ENCODE data around the gene C1RL.

C1RL gene

DNA sequence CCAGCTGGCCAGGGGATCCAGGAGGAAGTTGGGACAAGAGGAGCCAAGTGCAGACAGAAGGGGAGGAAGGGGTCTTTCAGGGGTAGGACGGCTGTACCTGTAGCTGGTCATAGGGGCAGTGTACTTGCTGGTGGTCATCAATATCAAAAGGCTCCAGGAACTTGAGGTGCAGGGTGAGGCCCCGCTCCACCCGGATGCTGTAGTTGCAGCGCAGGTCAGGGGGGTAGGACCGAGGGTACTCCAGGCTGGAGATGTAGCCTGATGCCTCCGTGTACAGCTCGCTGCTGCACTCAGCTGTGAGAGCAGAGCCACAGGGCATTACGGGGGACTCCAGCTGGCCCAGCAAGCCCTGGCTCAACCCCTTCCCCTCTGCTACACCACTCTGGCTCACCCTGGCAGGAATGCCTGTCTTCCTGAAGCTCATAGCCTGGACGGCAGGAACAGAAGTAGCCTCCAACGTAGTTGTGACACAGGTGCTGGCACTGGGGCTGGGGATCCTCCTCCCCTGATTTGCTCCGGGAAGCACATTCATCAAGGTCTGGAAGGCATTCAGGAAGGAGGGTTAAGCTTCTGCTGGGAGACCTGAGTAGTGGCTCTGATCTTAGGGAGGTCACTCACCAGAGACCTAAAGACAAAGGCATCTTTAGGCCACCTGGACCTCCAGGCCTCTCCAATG, 19.7 kb downstream of the C1RL start:
- DNase-seq (ENCODE audit: insufficient read length, low spot score), result no peak
- no peak for TF ChIP-seq POLR2A (IDR thresholded peaks at IDR 0.05; ENCODE audit: low read depth, low read length)
- no peak for FAIRE-seq

DNA sequence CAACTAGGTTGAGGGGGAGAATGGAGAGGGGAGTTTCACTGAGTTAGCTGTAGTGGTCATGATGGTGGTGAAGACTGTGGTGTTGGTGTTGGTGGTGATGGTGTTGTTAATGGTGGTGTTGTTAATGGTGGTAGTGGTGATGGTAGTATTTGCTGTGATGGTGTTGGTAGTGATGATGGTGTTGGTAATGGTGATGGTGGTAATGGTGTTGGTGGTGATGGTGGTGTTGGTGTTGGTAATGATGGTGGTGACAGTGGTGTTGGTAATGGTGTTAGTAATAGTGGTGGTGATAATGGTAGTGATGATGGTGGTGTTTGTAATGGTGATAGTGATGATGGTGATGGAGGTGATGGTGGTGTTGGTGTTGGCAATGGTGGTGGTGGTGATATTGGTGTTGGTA, 25.9 kb downstream of the C1RL start:
- TF ChIP-seq POLR2A (IDR thresholded peaks at IDR 0.05; ENCODE audit: low read depth, low read length), result no peak
- no peak for DNase-seq (ENCODE audit: insufficient read length, low spot score)
- no peak for FAIRE-seq

DNA sequence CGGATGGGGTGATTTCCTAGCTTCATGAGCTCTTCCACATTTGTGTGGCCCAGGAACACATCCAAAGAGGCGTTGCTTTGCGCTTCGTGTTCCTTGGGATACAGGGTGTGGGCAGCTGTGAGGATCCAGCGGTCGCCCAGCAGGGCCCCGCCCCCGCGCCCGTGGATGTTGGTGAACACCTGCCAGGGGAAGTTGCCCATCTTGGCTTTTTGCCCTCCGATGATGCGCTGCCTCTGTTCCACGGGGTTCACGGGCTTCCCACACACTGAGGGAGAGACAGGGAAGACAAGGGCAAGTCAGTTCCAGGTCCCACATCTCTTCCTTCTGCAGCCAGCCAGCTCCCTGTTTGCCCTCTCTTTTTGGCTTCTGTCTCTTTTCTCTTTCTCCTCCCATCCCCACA, 28.0 kb downstream of the C1RL start:
- no peak for TF ChIP-seq POLR2A (IDR thresholded peaks at IDR 0.05; ENCODE audit: low read depth, low read length)
- DNase-seq (ENCODE audit: insufficient read length, low spot score), result no peak
- FAIRE-seq, result no peak

DNA sequence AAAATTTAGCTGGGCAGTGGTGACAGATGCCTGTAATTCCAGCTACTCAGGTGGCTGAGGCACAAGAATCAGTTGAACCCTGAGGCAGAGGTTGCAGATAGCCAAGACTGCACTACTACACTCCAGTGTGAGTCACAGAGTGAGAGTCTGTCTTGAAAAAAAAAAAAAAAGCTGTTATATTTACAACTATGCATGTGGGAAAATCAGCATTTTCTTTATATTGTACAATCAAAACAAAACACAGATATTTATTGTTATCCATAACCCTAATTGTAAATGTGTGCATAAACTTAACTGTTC, 29.2 kb downstream of the C1RL start:
- DNase-seq (ENCODE audit: insufficient read length, low spot score) (no peak), FAIRE-seq (no peak)
- TF ChIP-seq POLR2A (IDR thresholded peaks at IDR 0.05; ENCODE audit: low read depth, low read length), result no peak

DNA sequence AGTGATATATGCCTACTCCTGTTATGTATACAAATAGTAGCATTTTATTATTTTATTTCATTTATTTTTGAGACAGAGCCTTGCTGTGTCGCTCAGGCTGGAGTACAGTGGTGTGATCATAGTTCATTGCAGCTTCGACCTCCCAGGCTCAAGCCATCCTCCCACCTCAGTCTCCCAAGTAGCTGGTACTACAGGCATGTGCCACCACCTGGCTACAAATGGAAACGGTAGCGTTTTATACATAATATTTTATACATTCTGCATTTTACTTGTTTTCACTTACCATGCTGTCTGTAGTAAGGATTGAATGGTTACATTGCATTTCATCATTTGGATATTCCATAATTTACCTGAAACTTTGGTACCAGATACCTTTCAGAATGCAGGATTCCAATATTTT, 30.9 kb downstream of the C1RL start:
- no peak for TF ChIP-seq POLR2A (IDR thresholded peaks at IDR 0.05; ENCODE audit: low read depth, low read length)
- FAIRE-seq, result no peak
- DNase-seq (ENCODE audit: insufficient read length, low spot score), result no peak

DNA sequence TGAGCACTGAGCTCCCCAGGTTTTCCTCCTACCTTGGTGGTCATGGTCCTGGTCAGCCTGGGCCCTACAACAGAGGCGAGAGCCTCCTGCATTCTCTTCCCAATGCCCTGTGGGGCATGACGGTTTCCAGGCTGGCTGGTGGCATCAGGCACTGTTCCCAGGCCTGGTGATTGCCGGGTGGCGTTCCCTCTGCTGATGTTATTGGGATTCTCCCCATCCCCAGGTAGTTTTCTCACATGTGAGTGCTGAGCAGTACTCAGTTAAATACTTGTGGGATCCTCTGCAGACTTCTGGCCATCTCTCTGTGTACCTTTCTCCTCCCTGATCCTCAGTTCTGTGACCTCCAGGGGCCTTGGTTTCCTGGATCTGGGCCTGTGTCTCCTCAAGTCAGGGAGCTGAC, 32.5 kb downstream of the C1RL start:
- FAIRE-seq (no peak), DNase-seq (ENCODE audit: insufficient read length, low spot score) (no peak)
- TF ChIP-seq POLR2A (IDR thresholded peaks at IDR 0.05; ENCODE audit: low read depth, low read length), result no peak

DNA sequence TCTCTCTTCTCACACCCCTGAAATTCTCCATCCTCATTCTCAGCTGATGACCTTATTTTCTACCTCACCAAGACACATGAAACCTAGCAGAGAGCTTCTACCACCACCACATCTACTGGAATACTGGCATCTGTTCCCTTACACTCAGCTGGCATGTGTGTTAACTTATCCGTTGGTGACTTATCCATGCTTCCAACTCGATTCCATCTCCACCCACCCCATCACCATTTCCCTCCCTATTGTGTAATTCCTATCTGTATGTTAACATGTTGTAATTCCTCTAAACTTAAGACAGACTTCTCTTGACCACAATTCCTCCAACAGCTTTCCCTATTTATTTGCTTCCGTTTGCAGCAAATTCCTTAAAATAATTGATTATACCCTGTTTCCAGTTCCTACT, 33.1 kb downstream of the C1RL start:
- FAIRE-seq, result no peak
- DNase-seq (ENCODE audit: insufficient read length, low spot score), result no peak
- TF ChIP-seq POLR2A (IDR thresholded peaks at IDR 0.05; ENCODE audit: low read depth, low read length), result no peak

DNA sequence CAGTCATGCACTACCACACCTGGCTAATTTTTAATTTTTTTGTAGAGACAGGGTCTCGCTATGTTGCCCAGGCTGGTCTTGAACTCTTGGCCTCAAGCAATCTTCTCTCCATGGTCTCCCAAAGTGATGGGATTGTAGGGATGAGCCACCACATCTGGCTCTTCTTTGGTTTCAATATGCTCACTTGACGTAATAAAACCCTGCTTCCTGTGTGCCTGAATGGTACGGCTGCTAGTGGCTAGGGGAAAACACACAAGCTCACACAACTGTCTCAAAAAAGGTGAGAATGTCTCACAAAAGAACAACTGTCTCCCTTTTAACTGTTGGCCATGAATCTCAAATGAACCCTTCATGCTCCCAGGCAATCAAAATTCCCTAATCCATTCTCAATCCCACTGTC, 33.5 kb downstream of the C1RL start:
- no peak for FAIRE-seq
- TF ChIP-seq POLR2A (IDR thresholded peaks at IDR 0.05; ENCODE audit: low read depth, low read length), result no peak
- DNase-seq (ENCODE audit: insufficient read length, low spot score), result no peak

DNA sequence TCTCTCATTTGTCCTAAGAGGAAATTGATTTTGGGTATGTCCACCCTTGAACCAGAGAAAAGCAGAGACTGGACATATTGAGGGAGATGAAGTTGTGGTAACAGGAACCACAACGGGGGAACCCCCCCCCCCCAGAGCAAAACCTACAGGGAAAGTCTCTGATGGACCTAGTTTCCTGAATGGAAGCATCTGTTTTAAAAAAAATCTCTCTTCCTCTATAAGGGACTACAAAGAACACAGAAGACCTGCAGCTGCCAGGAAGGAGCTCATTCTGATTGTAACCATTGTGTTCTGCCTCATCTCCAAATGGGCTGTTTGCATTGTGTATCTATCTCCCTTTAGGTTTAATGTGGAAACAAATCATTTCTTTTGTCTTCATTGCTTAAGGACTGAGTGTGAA, 35.1 kb downstream of the C1RL start:
- FAIRE-seq, result no peak
- no peak for TF ChIP-seq POLR2A (IDR thresholded peaks at IDR 0.05; ENCODE audit: low read depth, low read length)
- DNase-seq (ENCODE audit: insufficient read length, low spot score), result no peak

DNA sequence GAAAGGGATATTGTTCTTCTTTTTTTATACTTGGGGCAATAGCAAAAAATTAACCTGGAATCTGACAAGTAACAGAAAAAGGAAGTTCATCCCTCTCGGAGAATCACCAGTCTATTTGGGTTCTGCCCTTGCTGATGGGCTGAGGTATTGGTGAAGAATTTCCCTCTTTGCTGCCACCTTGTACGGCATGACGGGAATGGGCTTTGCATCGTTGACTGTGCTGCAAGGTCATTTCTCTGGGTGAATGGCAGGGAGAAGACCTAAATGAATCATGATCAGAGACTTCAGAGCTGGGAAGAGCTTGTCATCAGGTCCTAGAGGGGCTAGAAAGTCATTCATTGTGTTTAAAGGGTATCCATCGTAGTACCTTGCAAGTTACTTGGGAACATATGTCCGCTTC, 36.5 kb downstream of the C1RL start:
- no peak for FAIRE-seq
- no peak for TF ChIP-seq POLR2A (IDR thresholded peaks at IDR 0.05; ENCODE audit: low read depth, low read length)
- no peak for DNase-seq (ENCODE audit: insufficient read length, low spot score)

DNA sequence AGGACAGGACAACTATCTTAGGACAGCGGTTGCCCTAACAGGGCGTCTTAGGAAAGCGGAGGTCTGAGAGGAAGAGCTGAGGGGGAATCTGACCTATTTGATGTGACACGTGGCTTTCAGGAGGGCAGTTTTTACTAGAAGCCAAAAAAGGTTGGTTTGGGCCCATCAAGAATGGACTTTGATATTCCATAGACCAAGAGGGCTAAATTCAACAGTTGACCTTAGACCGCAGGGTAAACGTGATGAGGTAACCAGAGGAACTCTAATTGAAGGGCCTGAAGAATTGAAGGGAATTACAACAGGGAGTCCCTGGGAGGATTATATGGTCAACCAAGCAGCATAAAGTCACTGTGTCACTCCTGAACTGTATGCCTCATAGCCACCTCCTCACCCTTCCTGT, 37.0 kb downstream of the C1RL start:
- no peak for TF ChIP-seq POLR2A (IDR thresholded peaks at IDR 0.05; ENCODE audit: low read depth, low read length)
- no peak for FAIRE-seq

DNA sequence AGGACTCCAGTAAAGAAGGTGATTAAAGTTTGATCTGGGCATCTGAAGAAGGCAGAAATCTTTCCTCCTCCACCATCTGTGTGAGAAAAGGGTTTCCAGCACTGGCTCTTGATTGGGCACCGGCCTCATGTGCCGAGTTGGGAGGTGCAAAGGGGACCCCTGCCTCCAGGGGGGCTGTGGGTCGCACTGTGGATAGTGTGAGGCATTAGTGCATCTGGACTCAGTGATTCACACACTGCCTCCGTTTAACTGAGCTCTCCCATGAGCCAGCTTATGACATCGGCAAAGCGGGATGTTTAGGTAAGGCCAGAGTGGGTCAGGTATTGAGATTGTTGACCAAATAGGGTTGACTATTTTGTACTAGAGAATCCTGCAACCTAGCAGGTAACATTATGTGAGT, 39.6 kb downstream of the C1RL start:
- FAIRE-seq (no peak), DNase-seq (ENCODE audit: insufficient read length, low spot score) (no peak)
- no peak for TF ChIP-seq POLR2A (IDR thresholded peaks at IDR 0.05; ENCODE audit: low read depth, low read length)

More for the DNA sequence above, 37.0 kb downstream of the C1RL start:
- no peak for DNase-seq (ENCODE audit: insufficient read length, low spot score)

DNA sequence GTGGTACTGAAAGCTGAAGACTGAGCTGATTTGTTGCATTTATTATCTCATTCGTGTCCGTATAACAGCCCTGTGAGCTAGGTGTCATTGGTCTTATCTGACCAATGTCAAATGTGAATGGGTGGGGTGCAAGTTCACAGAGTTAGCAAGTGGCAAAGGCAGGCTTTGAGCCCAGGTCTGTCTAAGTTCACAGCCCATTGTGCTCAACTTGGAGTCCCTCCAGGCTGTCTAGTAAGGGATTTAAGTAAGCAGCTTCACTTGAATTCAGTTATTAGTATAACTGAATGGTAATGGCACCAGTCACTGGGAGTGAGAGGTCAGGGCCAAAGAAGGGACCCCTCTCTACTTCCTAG, 40.0 kb downstream of the C1RL start:
- FAIRE-seq, result no peak
- no peak for TF ChIP-seq POLR2A (IDR thresholded peaks at IDR 0.05; ENCODE audit: low read depth, low read length)
- DNase-seq (ENCODE audit: insufficient read length, low spot score), result no peak

DNA sequence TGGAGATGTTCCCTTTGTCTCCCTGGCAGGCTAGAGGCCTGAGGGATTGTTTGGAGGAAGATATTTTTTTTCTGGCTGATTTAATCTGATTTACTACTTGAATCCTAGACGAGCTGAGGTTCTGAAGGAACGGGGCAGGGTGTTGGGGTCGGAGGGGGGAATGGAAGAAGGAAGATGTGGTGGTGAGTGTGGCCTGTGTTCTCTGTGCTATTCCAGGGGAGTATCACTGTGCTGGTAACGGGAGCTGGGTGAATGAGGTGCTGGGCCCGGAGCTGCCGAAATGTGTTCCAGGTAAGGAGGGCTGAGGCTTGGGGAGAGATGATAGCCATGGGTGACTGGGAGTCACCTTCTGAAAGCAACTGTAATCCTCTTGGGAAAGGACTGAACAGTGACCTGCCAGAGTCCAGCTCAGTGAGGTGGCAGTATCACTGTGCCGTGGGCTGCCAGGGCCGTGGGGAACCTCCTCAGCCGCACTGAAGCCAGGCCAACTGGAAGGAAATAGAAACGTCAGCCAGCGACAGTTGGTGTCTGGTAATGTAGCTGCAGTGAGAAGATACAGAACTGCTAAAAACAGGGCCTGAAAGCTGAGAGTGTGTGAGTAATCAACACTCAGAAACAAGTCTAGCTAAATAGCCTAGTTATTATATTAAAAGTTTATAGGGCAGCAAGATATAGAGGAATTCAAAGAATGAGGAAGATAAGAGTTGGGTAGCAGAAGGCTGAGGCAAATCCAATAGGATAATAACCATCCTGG, 40.6 kb downstream of the C1RL start:
- DNase-seq (ENCODE audit: insufficient read length, low spot score) (no peak), FAIRE-seq (no peak)
- TF ChIP-seq POLR2A (IDR thresholded peaks at IDR 0.05; ENCODE audit: low read depth, low read length), result no peak

DNA sequence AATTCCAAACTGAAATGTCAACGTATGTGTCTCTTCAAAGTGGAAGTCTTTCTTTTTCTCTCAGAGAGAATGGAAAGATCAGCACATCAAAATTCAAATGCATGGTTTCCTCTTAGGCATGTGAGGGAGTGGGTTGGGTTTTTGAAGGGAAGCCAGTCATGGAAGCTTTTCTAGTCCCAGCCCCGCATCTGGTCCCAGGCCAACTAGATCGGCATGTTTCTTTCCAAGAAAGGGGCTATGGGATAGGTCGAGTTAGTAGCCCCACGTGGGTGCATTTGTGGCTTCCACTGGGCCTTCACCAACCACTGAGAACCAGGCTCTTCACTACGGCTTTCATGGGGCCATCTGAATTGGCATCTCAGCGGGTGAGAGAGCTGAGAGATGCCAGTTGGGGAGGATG, 41.9 kb downstream of the C1RL start:
- no peak for TF ChIP-seq POLR2A (IDR thresholded peaks at IDR 0.05; ENCODE audit: low read depth, low read length)
- no peak for FAIRE-seq
- DNase-seq (ENCODE audit: insufficient read length, low spot score), result no peak

All from H54 (cell line).